SK-MEL-5 (cell line): ENCODE measurements around the gene TFEB. TPM values are rescaled to one million over a fixed set of nuclear protein-coding genes. Genes with fewer than 3 reads are reported as not detected.

Source experiments
- DNase-seq: peaks from one replicate; pipeline ENCODE4 v3.0.0-alpha.2; 2016; ENCODE audit warnings: low read depth, low spot score
- in situ Hi-C: cut with HindIII; loops from 2 replicates; pipeline ENCODE4 v1.10.0; 2016; ENCODE audit warnings: low sequenced_read_pairs, high pct_unique_total_duplicates, low pct_unique_long_range_greater_than_20kb
- total RNA-seq: library from RNA; depleted of rRNA; stranded (reverse); fragments of >200 nt; shearing (Covaris generic); gene quantifications from 2 replicates; pipeline ENCODE4 v1.2.3, GENCODE V29; 2014

TFEB gene
- total RNA-seq, 1 experiment from 2014 or later, result 1.9 TPM

- in situ Hi-C loops, result no loop called here
- no peak for DNase-seq
Measured at GRCh38 chr6:41689171-41690008, 46.0 kb downstream of the TFEB start.

GRCh38 chr6:41688256-41688965 is 47.0 kb downstream of the TFEB start:
- DNase-seq, result no peak
- in situ Hi-C loops, result no loop called here

DNA sequence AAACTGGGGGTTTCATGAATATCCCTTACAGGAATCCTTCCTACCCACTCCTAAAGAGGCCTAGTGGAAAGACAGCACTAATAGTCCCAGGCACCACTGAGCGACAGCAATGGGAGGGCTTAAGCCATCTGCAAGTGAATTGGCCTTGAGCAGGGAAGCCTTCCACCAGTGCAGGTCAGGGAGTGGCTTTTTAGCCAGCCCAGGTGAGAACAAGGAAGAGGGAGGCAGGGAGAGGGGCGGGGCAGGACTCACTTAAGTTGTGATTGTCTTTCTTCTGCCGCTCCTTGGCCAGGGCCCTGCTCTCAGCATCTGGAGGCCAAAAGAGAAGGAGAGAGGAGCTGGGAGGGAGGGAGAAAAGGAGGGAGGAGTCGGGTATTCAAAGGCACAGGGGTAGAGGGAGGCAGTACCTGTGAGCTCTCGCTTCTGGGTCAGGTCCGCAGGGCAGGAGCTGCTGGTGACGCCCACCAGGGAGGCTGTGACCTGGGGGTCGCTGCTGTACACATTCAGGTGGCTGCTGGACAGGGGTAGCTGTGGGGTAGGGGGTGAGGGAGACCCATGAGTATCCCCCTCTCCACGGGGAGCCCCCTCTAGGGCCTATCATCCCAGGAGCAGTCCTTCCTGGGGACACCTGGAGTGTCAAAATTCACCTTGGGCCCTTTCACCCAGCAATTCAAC is 47.8 kb downstream of the TFEB start:
- no peak for DNase-seq
- in situ Hi-C loops, result no loop called here

DNA sequence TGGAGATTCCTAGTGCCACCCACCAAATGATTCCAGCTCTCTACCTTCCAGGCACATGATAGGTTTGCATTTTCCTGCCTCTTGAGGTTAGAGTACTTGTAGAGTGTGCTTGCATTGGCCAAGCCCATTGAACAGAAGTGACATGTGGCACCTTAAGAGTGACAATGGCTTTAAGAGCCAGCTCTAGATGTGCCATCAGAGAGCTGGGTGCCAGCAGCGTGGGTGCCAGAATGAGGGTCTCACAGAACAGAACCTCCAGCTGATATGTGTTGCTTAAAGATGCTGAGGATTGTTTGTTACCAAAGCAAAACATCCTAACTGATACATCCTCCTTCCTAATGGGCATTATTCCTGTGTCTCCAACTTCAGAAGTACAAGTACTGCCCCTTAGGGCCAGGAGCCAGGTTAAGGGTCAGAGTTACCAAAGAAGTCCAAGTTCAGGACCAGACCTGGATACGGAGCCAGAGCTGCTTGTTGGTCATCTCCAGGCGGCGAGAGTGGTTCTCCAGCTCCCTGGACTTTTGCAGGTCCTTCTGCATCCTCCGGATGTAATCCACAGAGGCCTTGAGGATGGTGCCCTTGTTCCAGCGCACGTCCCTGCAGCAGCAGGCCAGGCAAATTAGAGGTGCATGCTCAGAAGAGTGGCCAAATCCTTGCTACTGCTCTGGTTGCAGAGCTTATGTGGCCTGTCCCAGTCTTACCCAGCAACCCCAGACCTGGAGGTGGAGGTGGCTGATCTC is 49.6 kb downstream of the TFEB start:
- DNase-seq, result no peak
- in situ Hi-C loops, result no loop called here

GRCh38 chr6:41684311-41685180 is 50.9 kb downstream of the TFEB start:
- in situ Hi-C loops, result no loop called here
- no peak for DNase-seq

- peak; percentile 63 for DNase-seq
- in situ Hi-C loops, result no loop called here
Measured at GRCh38 chr6:41683523-41684310, 51.7 kb downstream of the TFEB start.

DNA sequence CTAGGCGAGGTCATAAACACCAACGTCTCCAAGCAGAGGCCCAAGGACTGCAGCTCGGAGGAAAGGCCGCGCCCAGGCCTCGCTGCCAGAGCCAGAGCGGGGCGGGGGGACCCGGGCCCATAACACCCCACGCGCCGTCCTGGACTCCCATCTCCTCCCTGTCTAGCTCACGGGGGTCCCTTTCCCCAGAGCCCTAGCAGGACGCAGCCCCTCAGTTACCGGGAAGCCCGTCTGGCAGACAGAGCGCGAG is 52.2 kb downstream of the TFEB start:
- no peak for DNase-seq
- in situ Hi-C loops, result no loop called here

DNA sequence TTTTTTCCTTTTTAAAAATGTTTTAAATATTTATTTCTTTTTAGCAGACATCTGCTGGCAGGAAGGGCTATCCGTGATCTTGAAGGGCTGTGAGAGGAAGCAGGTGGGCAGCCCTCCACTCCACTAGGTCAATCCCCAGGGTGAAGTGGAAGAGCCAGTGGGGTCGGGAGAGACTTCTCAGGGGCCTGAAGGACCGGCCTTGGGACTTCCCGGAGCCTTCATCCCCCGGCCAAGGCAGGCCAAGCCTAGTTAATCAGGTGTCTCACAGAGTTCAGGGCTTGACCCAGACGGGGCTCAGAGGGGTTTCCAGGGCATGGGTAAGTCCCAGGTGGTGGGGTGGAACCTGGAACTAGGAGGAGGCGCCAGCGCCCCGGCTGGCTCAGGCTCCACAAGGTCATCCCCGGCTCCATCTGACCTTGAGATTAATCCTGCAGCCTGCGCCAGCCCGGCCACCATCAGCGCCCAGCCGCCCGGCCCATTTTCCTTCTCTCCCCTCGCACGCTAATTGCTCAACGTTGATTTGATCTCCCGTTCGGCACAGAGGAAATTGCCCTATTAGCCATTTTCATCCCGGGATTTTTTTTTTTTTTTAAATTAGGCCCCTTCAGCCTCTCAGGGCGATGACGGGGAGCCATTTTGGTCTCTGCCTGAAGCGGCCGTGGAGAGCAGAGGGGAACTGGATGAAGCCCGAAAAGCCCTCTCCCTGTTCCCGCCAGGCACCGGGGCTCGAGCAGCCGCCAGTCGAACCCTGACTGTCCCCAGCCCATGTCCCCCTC is 52.7 kb downstream of the TFEB start:
- DNase-seq, result no peak
- in situ Hi-C loops, result no loop called here

GRCh38 chr6:41682056-41682477 is 53.3 kb downstream of the TFEB start:
- in situ Hi-C loops, result no loop called here
- DNase-seq, result peak; percentile 89

DNA sequence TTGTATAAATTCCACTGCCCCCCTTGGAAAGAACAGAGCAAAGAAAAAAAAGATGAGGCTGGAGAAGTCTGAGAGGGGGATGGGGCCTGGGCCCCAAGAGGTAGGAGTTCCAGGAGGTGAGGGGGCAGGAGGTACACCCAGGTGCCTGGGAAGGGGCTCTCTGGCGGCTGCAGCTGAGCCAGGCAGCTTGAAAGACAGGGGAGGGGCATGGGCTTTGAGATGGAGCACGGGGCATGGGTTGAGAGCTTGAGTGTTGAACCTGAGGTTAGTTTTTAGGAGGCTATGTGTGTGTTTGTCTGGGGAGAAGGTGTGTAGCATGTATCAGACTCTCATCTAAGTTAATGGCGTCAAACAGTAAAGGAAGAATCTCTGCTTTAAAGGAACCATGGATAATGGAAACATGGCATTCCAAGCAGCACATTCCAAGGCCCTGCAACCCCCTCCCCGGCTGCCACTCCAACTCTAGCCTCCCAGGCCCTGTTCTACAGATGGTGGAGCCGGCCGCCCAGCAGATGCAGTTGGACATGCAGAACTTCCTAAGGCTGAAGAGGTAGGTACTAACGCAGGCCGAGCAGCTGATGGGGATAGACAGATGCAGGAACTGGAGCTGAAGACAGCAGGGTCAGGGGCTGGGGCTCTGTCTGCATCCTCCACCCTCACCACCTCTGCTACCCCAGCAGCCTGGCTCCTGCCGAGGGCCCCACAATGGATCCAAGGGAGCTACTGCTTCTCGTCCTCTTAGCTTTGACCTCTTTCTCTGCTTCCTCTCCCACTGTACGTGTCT is 55.0 kb downstream of the TFEB start:
- DNase-seq, result no peak
- in situ Hi-C loops, result no loop called here

DNA sequence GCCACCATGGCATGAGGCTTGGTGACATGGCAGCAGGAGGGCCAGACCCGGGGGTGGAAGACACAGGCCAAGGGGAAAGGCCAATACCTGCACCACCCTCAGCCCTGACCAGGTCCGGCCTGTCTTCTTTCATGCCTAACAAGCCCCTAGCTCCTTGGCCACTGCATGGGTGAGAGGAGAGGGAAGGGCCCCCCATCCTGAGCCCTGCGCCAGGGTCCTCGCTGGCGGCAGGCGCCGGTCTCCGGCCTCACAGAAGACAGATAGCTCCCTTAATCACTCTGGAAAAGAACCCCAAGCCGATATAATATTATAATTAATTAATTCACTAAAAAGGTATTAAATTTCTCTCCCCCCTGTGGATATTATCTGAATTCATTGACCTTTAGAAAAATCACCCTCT is 55.7 kb downstream of the TFEB start:
- in situ Hi-C loops, result no loop called here
- no peak for DNase-seq

- no peak for DNase-seq
Measured at GRCh38 chr6:41678511-41679084, 56.8 kb downstream of the TFEB start.

DNA sequence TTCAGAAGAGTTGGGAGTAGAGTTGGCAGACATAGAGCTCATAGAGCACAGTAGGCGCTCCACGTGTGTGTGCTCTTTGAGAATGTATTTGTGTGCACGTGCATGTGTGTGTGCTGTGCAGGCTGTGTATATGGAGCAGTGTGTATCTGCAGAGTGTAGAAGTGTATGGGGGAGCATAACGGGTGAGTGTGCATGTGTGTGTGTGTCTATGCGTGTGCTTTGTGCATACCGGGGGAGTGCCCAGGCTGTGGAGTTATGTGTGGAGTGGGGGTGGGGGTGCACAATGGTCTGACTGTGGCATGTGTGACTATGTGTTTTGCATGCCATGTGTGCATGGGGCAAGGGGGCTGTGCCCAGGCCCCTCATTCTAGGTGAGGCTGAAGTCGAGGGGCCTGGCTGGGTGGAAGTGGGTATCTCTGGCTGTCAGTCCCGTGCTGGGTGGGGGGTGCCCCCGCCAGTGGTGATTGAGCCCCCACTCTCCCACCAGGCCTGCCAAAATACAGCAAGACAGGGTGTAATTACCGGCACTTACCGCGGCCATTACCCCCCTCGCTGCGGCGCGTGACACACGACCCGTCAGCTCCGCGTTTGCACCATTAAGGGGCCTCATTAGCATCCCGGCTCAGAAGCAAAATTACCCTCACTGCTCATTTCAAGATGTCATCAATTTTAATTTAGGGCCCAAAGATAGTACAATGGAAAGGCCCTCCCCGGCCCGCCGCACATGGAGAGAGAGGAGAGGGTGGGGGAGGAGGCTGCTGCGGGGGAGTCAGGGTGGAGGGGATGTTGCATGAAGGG is 58.1 kb downstream of the TFEB start:
- DNase-seq, result no peak
- in situ Hi-C loops, result no loop called here

More at GRCh38 chr6:41678511-41679084, 56.8 kb downstream of the TFEB start:
- in situ Hi-C loops, result no loop called here

DNA sequence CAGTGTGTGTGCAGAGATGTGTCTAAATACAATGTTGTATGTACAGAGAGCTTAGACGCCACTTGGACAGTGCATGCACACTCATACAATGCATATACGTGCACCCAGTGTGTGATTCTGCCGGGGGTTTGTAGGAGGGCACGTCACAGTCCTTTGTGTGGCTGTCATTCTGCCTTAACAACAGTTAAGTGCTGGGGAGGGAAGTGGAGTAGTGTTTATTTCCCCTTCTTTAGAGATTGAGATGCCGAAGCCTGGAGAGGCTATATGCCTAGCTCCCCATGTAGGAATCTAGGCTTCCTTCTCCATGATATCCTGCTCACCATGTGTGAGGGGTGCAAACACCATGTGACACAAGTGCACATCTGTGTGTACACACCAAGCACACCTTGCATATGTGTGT is 59.0 kb downstream of the TFEB start:
- in situ Hi-C loops, result no loop called here
- no peak for DNase-seq
